IMR-90 (cell line): Measurements from ENCODE around the gene UBN1.

Experiments
- BHLHE40 ChIP-seq: fragments of 150-350 bp; IDR thresholded peaks from 2 replicates; pipeline ENCODE4 v1.6.1; 2016; ENCODE audit warnings: mild to moderate bottlenecking, low read depth, low read length
- CHD1 ChIP-seq: IDR thresholded peaks from 2 replicates; pipeline ENCODE4 v1.6.1; 2012; ENCODE audit warnings: low read depth, low read length, improper control_type of control experiment
- CTCF ChIP-seq: conservative IDR thresholded peaks from 2 replicates; pipeline ENCODE4 v1.5.1; 2012; ENCODE audit warnings: mild to moderate bottlenecking, low read depth, low read length, improper control_type of control experiment
- ELK1 ChIP-seq: fragments of 150-350 bp; IDR thresholded peaks from 2 replicates; pipeline ENCODE4 v1.6.1; 2016; ENCODE audit warnings: low read depth, mild to moderate bottlenecking, low read length, moderate library complexity, borderline replicate concordance
- FOS ChIP-seq: fragments of 150-350 bp; IDR thresholded peaks from 2 replicates; pipeline ENCODE4 v1.6.1; 2016; ENCODE audit warnings: low read depth, low read length
- MAFK ChIP-seq: IDR thresholded peaks from 2 replicates; pipeline ENCODE4 v1.6.1; 2012; ENCODE audit warnings: low read depth, low read length, improper control_type of control experiment
- MAZ ChIP-seq: IDR thresholded peaks from 2 replicates; pipeline ENCODE4 v1.6.1; 2012; ENCODE audit warnings: low read depth, mild to moderate bottlenecking, low read length, improper control_type of control experiment, moderate library complexity, borderline replicate concordance
- MXI1 ChIP-seq: IDR thresholded peaks from 2 replicates; pipeline ENCODE4 v1.6.1; 2012; ENCODE audit warnings: low read depth, mild to moderate bottlenecking, low read length, moderate library complexity, borderline replicate concordance
- NFE2L2 ChIP-seq: fragments of 150-350 bp; IDR thresholded peaks from 2 replicates; pipeline ENCODE4 v1.6.1; 2016; ENCODE audit warnings: low read depth, mild to moderate bottlenecking, low read length
- POLR2A ChIP-seq: IDR thresholded peaks from 2 replicates; pipeline ENCODE4 v1.6.1; 2012; ENCODE audit warnings: mild to moderate bottlenecking, low read depth, low read length
- RAD21 ChIP-seq: IDR thresholded peaks from 2 replicates; pipeline ENCODE4 v1.6.1; 2012; ENCODE audit warnings: low read length, improper control_type of control experiment
- RCOR1 ChIP-seq: IDR thresholded peaks from 2 replicates; pipeline ENCODE4 v1.6.1; 2012; ENCODE audit warnings: mild to moderate bottlenecking, low read length, improper control_type of control experiment; ENCODE audit not compliant: insufficient replicate concordance
- SMC3 ChIP-seq: fragments of 150-350 bp; IDR thresholded peaks from 2 replicates; pipeline ENCODE4 v1.6.1; 2016; ENCODE audit warnings: low read depth, mild to moderate bottlenecking, antibody characterized with exemption, low read length, moderate library complexity
- TF ChIP-seq, protein P1 (sequence below): fragments of 150-350 bp; IDR thresholded peaks from 2 replicates; pipeline ENCODE4 v1.6.1; 2017; ENCODE audit warnings: mild to moderate bottlenecking, antibody characterized with exemption, low read length, low read depth

DNA sequence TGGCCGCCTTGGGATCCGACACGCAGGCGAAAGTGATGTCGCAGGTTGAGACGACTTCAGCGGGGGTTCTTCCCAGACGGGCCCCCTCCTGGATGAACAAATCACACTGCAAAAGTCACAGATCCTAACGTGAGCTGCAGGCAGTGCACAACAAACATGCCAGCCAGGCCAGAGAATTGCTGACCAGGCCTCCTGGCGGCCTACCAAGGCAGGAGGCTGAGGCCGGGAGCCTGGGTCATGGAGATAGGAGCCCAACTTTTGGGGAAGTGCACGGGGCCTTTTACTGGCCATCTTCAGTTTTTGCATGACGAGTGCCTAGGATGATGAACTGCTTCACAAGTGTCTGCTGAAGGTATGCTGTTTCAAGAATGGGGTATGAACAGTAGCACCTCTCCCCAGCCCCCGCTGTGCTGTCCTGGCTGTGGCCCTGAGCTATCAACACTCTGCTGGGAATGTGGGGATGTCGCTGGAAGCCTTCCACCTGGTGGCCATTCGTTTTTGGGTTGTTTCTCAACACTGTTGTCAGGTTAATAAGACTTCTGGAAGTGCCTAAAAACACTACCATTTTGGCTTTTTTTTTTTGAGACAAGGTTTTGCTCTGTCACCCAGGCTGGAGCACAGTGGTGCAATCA lies 32.6 kb upstream of the UBN1 start:
- no peak for TF ChIP-seq SMC3
- TF ChIP-seq CTCF = no peak
- no peak for TF ChIP-seq POLR2A
- TF ChIP-seq BHLHE40 = no peak
- TF ChIP-seq RAD21 = no peak
- no peak for TF ChIP-seq MAZ
- no peak for TF ChIP-seq FOS
- TF ChIP-seq ELK1 = no peak
- no peak for TF ChIP-seq NFE2L2
- TF ChIP-seq MXI1 = no peak
- TF ChIP-seq, protein P1, sequence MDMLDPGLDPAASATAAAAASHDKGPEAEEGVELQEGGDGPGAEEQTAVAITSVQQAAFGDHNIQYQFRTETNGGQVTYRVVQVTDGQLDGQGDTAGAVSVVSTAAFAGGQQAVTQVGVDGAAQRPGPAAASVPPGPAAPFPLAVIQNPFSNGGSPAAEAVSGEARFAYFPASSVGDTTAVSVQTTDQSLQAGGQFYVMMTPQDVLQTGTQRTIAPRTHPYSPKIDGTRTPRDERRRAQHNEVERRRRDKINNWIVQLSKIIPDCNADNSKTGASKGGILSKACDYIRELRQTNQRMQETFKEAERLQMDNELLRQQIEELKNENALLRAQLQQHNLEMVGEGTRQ = no peak
- no peak for TF ChIP-seq RCOR1
- TF ChIP-seq MAFK = no peak
- TF ChIP-seq CHD1 = no peak
